Measurements from ENCODE around the gene MMP17. TPM values are rescaled to one million over a fixed set of nuclear protein-coding genes. Genes with fewer than 3 reads are reported as not detected.

MMP17 gene
- total and polyA plus RNA-seq, 8 donors = 2.0 to 5.2 (median 3.3) TPM

GRCh38 chr12:131893605-131894312 is 65.6 kb downstream of the MMP17 start:
- intact Hi-C loops (cut with DNase I) = no loop called here
- Histone ChIP-seq H3K27me3 (no peaks in the 10 kb centered on the region), H3K4me3 (peak overlapping the region; percentile 25 to 63), H3K4me1 (peaks cover 7 to 35% of the 10 kb centered on the region in 2 donors), H3K36me3 (no peaks in the 10 kb centered on the region), H3K9me3 (no peaks in the 10 kb centered on the region), H3K27ac (peak overlapping the region in 1 of 2 donors; percentile 93)
- ATAC-seq = no peak
- no peak for DNase-seq
- TF ChIP-seq, protein P1, sequence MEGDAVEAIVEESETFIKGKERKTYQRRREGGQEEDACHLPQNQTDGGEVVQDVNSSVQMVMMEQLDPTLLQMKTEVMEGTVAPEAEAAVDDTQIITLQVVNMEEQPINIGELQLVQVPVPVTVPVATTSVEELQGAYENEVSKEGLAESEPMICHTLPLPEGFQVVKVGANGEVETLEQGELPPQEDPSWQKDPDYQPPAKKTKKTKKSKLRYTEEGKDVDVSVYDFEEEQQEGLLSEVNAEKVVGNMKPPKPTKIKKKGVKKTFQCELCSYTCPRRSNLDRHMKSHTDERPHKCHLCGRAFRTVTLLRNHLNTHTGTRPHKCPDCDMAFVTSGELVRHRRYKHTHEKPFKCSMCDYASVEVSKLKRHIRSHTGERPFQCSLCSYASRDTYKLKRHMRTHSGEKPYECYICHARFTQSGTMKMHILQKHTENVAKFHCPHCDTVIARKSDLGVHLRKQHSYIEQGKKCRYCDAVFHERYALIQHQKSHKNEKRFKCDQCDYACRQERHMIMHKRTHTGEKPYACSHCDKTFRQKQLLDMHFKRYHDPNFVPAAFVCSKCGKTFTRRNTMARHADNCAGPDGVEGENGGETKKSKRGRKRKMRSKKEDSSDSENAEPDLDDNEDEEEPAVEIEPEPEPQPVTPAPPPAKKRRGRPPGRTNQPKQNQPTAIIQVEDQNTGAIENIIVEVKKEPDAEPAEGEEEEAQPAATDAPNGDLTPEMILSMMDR (IDR thresholded peaks at IDR 0.05) = no peak

DNA sequence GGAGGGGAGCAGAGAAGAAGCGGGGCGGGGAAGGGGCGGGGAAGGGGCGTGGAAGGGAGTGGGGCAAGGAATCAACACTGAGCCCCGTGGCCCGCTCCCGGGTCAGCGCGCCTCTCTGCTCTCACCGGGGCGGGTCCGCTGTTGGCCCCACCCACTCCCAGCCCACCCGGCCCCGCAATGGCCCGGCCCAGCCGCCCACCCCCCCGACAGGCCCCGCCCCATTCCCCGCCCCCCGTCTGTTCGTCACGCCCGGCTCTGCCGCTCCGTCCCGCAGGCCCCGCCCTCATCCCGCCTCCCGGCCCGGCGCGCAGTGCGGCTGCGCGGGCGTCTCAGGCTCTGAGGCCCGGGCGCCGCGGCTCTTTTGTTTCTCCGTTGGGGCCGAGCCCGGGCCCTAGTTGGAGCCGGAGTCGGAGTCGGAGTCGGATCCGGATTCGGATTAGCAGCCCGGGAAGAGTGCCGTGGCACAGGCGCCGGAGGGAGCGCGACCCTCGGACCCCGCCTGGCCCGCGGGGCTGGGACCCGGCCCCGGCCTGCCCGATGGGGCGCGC is 66.2 kb downstream of the MMP17 start, which contains the start of gene ULK1:
Gene ULK1 (plus strand): TSS at position 310 of the 548 bp plus-strand sequence. CDS start 380 bp downstream, outside the sequence.
- Histone ChIP-seq H3K9me3 (no peaks in the 10 kb centered on the region), H3K4me3 (peak within 1 kb of the TSS; percentile 62 to 63), H3K27ac (peak within 1 kb of the TSS; percentile 92 to 93), H3K4me1 (peaks cover 7 to 35% of the 10 kb centered on the region in 2 donors), H3K36me3 (no peaks in the 10 kb centered on the region), H3K27me3 (no peaks in the 10 kb centered on the region)
- ATAC-seq = peak; percentile 74
- peak; percentile 86 to 98 (median 94) for DNase-seq
- TF ChIP-seq, protein P1 (IDR thresholded peaks at IDR 0.05) = no peak
- intact Hi-C loops (cut with DNase I) = no loop called here

GRCh38 chr12:131894981-131895639 is 66.9 kb downstream of the MMP17 start:
- no peaks in the 10 kb centered on the region for H3K9me3 ChIP-seq
- H3K27me3 ChIP-seq = no peaks in the 10 kb centered on the region
- H3K4me3 ChIP-seq = peak overlapping the region; percentile 62 to 63
- H3K27ac ChIP-seq = peak overlapping the region; percentile 92 to 93
- H3K4me1 ChIP-seq = peaks cover 7 to 35% of the 10 kb centered on the region in 2 donors
- ATAC-seq (no peak), DNase-seq (peak in 1 of 4 donors; percentile 80)
- H3K36me3 ChIP-seq = no peaks in the 10 kb centered on the region
- intact Hi-C loops (cut with DNase I) = no loop called here
- TF ChIP-seq, protein P1 (IDR thresholded peaks at IDR 0.05) = no peak

DNA sequence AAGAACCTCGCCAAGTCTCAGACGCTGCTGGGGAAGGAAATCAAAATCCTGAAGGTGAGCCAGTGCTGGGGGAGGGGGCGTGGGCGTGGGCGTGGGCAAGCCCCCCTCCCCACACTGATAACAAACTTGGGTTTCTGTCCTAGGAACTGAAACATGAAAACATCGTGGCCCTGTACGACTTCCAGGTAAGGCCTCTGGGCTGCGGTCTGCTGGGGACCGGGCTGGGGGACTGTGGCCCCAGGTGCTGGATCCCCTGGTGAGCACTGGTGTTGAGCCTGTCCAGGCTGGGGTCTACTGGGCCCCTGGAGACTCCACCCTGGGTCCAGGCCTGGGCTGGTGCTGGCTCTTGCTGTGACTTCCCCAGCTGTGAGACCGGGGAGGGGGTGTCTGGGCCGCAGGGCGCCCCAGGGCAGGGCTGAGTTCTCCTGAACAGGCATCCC is 67.5 kb downstream of the MMP17 start:
- H3K27ac ChIP-seq = peak overlapping the region; percentile 92 to 93
- H3K27me3 ChIP-seq = no peaks in the 10 kb centered on the region
- DNase-seq (peak in 1 of 4 donors; percentile 5), ATAC-seq (no peak)
- TF ChIP-seq, protein P1 (IDR thresholded peaks at IDR 0.05) = no peak
- H3K4me1 ChIP-seq = peaks cover 7 to 39% of the 10 kb centered on the region in 2 donors
- no peaks in the 10 kb centered on the region for H3K36me3 ChIP-seq
- H3K4me3 ChIP-seq = peak overlapping the region; percentile 62 to 63
- intact Hi-C loops (cut with DNase I) = no loop called here
- H3K9me3 ChIP-seq = no peaks in the 10 kb centered on the region

All from left lung (tissue), 10 donors.